AG10803 (cell line): Measurements from ENCODE around the gene GIPC2.
A peak's percentile ranks its signal among the peaks of the same experiment; 100 is the strongest.
"Not testable (repeated sequence)": the region's sequence is repeated elsewhere in the genome, so short reads cannot be mapped to it uniquely, and the experiment has no call there.

ENCODE experiments used
- DNase-seq: peaks from one replicate; pipeline ENCODE4 v3.0.0; 2010; ENCODE audit warnings: low read depth
- H3K4me3 ChIP-seq: 2 replicates; pipeline ENCODE4 v1.5.1; 2011; ENCODE audit warnings: mild to moderate bottlenecking, low read length, control low read depth
- CTCF ChIP-seq: conservative IDR thresholded peaks from 2 replicates; pipeline ENCODE4 v1.5.1; 2011; ENCODE audit warnings: mild to moderate bottlenecking, low read length, control low read depth, inconsistent platforms

GIPC2 gene

GRCh38 chr1:78045926-78046778 lies at the start of gene GIPC2:
Gene GIPC2, plus strand, starts transcription at chr1:78045966. Its CDS starts 129 bp downstream, at chr1:78046095.
- no peak for DNase-seq
- no peak for TF ChIP-seq CTCF
- H3K4me3 ChIP-seq, result peak within 1 kb of the TSS; percentile 66

GRCh38 chr1:77996734-77997133 lies 49.0 kb upstream of the GIPC2 start:
- H3K4me3 ChIP-seq, result no peak overlapping the region
- no peak for TF ChIP-seq CTCF
- DNase-seq, result no peak

- not testable (repeated sequence) for DNase-seq, H3K4me3 ChIP-seq
Observed at GRCh38 chr1:78000536-78000935, 45.2 kb upstream of the GIPC2 start.

- TF ChIP-seq CTCF, result no peak
- DNase-seq, result no peak
- H3K4me3 ChIP-seq, result no peak overlapping the region
Observed at GRCh38 chr1:78003070-78003746, 42.6 kb upstream of the GIPC2 start.

- peak; percentile 64 for DNase-seq
- H3K4me3 ChIP-seq, result peak overlapping the region; percentile 68
Observed at GRCh38 chr1:78003882-78004718, 41.7 kb upstream of the GIPC2 start.

GRCh38 chr1:78004719-78005447 lies 40.9 kb upstream of the GIPC2 start, which contains the start of gene DNAJB4:
Gene DNAJB4, plus strand, starts transcription at chr1:78004939. Its CDS starts 172 bp downstream, at chr1:78005111.
- H3K4me3 ChIP-seq, result peak within 1 kb of the TSS; percentile 68
- no peak for TF ChIP-seq CTCF
- DNase-seq, result peak; percentile 96

More at GRCh38 chr1:78003882-78004718, 41.7 kb upstream of the GIPC2 start:
- TF ChIP-seq CTCF, result no peak

- TF ChIP-seq CTCF, result no peak
- no peak for DNase-seq
- peak overlapping the region; percentile 68 for H3K4me3 ChIP-seq
Observed at GRCh38 chr1:78005448-78005722, 40.4 kb upstream of the GIPC2 start.
